ENCODE measurements around the gene MVK.

MVK gene

DNA sequence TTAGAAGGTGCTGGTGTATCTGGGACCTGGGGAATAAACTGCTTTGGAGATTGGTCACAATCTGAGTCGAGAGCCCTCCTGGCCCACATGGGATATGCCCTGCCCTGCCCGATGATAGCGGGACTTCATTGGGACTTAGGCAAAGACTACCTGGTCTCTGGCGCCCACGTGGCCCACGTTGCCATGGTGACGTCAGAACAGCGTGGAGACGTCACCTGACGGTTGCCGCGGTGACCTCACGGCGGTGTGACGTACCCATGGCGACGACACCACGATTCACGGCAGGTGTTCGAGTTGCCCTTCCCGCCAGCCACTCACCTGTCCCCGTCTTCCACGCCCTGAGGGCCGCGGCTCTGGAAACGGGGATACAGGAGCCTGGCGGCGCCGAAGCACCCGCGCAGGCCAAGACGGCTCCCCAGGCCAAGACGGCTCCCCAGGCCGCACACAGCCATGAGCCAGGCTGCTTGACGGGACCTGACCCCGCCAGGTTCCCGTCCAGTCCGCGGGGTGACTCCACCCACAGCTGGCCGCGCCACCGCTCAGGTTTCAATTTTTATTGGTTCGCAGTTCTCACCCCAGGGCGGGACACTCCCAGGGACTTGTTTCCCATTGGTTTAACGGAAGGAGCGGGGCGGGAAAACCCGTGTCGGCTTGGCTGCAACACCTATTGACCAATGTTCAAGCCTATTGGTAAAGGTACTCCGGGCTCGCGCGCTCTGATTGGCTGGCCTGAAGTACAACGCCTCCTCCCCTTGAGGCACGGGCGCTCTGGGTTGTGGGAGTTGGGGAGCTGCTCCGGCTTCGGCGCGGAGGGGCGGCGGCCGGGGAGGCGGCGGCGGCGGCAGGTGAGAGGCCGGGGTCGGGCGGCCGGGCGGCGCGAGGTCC lies at the start of gene MVK, which contains the start of gene MMAB:
Gene MVK, plus strand, starts transcription at position 766 of the 885 bp plus-strand sequence. CDS start 1,029 bp downstream, outside the sequence.
Gene MMAB, minus strand, starts transcription at position 476 of the 885 bp plus-strand sequence. Its CDS starts 24 bp downstream, at position 452.
- DNase-seq (ENCODE audit: low read depth in 1 of 2, low spot score in 1 of 2): peak; percentile 94 to 95

DNA sequence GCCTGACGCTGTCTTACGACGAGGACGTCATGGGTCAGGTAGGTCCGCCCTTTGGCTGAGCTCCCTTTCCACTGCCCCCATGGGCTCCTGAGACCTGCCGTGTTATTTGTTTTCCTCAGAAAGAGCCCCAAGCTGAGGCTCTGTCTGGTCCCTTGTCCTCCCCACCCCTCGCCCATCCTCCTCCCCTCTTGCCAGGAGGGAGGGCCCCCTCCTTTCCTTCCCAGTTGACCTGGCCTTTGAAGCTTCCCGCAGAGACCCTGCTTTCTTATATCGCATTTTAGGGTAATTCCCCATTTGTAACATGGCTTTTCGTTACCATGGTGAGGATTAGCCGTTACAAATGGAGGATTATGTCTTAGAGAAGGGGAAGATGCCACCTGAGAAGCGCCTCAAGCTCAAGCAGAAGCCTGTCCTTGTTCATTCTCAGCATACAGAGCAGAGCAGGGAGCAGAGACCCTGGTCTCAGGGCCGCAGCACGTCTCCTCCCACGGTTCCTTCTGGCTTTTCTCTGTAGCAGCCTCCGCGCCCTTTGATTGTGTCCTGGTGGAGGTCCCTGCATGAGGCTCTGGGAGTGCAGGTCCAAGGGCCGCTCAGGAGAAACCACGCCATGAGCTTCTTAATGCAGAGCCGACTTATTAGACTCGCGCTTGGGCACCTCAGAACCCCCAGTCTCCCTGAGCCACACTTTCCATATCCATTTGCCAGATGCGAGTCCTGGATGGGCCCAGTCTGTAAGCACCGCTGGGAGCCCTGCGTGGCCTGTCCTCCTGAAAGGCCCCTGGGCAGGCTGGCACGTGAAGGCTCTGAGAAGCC lies 48.9 kb upstream of the MVK start:
- no peak for DNase-seq (ENCODE audit: low read depth in 1 of 2, low spot score in 1 of 2)

DNA sequence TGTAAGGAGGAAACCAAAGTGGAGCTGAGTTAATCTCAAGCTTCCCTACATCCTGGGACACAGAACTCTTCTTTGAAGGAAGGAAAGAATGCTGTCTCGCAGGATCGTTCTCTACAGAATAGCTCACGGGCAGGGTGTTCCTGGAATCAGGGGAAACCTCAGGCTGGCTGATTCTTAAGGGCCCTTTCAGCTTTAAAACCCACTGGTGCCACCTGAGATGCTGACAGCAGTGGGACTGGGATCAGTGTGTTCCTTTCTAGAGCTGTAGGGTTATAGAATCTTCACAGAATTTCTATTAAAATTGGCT lies 48.4 kb upstream of the MVK start:
- DNase-seq (ENCODE audit: low read depth in 1 of 2, low spot score in 1 of 2): no peak

DNA sequence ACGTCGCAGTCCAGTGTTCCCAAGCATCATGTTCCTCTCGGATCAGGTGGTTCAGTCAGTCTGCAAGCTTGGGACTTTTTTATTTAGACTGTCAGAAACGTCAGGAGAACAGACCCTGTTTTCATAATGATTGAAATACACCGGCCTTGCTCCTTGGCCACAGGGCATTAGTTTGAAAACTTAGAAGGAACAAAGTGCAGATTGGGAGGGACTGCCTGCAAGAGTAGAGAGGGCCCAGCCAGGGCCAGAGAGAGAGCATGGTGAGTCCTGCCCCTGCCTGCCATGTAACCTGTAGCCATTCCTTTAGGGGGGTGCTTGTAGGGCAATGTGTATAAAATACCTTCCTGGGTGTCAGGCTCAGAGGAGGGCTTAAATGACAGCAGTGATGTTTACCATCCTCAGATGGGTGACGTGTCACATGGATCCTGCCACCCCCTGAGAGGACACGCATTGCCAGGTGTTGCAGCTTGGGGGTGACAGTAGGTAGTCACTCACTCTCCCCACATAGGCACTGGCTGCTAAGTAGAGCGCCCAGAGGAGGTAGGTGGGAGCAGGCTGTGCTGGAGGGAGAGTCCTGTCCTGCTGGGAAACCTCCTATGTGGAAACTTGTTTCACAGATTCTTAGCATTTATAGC lies 46.0 kb upstream of the MVK start:
- DNase-seq (ENCODE audit: low read depth in 1 of 2, low spot score in 1 of 2): no peak

DNA sequence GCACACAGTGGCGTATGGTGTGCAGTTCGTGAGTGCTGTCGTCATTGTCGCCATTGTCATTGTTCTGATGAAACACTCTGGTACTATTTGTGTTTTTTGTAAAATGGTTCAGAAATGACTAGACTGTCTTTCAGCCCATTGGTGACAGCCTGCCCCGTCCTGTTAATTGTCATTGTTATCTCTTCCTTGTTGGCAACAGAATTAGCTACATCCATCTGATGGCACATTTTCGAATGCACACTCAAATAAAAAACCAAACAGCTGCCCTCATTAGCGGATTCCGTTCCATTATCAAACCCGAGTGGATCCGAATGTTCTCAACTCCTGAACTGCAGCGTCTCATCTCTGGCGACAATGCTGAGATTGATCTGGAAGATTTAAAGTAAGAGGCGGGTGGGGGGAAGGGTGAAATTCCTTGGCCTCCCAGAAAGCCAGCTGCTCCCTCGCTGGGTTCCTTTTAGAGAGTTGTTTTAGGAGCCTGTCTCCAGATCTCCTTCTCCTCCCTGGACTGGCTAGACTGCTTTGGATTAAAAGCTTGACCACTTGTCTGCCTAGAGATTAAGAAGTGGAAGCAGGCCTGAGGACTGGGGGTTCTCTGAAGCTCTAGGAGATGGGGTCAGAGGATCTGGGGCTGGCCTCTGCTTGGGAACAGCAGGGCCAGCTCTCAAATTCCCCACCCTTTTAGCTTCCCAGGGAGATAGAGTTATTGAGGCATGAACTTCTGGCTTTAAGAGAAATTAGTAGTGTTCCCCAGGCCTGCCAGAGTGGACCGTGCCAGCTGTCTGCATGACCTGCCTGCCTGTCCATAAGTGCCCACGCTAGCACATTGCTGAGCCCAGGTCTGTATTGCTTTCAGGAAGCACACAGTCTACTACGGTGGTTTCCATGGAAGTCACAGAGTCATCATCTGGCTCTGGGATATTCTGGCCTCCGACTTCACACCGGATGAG lies 43.6 kb upstream of the MVK start:
- DNase-seq (ENCODE audit: low read depth in 1 of 2, low spot score in 1 of 2): no peak

DNA sequence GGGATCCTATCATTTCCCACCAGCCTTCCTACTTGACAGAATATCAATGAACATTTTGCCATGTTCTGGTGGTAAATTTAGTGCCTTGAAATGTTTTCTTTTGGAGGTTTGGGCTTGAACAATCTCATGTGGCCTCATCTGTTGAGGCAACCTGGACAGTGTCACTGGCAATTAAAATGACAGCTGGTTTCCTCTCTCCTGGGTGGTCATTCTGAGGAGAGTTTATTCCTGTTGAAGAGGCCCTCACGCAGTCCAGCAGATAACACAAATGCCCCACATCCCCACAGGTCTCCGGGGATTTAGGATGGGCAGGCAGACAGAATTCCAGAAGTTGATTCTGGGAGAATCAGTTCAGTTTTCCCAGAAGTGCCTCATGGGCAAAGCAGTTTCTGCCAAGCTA lies 42.2 kb upstream of the MVK start:
- no peak for DNase-seq (ENCODE audit: low read depth in 1 of 2, low spot score in 1 of 2)

DNA sequence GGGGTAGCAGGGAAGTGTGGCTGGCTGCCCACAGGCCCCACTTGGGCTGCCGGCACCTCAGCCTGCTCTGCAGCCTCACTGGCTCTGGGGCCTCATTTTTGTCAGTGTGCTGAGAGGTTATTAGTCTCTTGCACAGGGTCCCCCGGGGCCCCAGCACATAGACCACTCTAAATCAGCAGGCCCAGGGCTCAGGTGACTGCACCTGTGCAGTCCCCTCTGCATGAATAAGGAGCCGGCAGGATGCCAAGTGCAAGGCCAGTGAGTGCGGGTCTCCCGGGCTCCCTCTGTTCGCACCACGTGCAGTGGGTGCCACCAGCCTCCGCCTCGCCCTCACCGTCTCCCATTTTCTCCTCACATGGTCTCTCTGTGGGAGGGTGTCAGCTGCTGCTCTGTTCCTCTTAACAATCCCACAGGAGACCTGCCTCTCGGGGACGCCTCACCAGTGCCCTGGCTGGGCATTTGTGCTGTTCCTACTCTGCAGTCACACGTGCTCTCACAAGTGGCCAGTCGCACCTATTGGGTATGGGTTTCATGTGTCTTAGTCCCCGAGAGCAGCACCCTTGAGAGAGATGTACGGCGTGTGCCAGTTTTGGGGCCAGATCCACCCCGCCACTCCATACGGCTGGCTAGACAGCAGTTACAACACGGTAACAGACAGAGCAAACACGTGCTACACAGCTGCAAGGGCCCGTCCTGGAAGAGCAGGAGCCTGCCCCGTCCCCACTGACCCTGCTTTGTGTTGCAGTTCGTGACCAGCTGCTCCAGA lies 40.7 kb upstream of the MVK start:
- no peak for DNase-seq (ENCODE audit: low read depth in 1 of 2, low spot score in 1 of 2)

DNA sequence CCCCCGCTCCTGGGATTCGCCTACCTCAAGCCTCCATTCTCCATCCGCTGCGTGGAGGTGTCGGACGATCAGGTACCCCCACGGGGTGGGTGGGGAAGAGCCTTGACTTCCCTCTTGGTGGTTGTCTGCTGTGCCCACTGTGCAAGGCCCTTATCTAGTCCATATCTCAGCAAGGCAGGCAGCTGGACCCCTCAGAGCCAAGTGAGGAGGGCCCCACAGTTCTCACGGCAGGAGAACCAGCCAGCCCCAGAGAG lies 40.2 kb upstream of the MVK start:
- no peak for DNase-seq (ENCODE audit: low read depth in 1 of 2, low spot score in 1 of 2)

DNA sequence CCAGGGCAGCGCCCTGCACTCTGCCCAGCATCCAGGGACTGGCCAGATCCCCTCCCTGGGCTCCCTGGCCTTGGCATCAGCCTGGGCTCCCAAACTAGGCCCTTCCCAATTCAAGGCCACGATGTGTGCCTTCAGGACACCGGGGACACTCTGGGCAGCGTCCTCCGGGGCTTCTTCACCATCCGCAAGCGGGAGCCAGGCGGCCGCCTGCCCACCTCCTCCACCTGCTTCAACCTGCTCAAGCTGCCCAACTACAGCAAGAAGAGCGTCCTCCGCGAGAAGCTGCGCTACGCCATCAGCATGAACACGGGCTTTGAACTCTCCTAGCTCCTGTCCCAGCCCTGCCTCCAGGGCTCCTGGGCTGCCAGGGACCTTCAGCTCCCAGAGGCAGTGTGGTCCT lies 39.1 kb upstream of the MVK start:
- no peak for DNase-seq (ENCODE audit: low read depth in 1 of 2, low spot score in 1 of 2)

DNA sequence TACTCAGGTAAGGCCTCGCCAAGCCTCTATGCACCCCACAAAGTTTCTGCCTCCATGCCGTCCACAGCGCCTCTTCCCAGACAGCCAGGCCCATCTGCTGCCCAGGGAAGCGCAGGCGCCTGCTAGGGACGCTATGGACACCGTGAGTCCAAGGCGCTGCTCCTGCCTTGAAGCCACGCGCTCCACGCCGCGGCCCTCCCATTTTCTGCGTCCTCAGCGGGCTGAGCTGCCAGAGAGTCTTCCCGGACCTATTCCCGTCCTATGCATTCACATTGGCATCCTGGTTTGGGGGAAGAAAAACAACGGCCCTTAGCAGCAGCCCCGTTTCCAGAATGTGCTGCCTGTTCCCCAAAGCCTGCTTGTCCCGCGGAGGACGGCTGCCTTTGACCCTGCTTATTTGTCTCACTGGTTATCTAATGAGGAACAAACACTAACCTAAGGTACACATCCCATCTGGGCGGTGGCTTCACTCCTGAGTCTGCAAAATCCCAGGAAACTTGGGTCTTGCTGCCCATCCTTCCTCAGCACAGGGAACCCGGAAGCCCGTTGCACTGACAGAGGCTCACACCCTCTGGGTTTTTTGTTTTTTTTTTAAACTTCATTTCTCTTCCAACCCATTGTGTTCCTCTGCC lies 38.2 kb upstream of the MVK start:
- DNase-seq (ENCODE audit: low read depth in 1 of 2, low spot score in 1 of 2): no peak

DNA sequence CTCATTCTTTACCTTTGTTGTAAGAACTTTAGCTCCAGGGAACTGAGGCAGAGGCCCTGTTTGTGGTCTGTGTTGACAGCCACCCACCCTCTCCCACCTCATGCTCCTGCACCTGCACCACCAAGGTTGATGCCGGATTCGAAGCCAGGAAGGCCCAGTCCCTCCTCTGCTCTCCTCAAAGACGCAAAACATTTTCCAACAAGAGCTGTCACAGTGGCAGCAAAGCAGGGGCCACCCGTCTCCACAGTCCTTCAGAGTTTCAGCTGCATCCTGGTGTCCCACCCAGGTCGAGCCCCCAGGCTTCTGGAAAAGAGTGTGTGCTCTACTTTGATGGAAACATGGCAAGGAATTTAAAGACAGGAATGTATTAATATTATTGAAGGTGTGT lies 37.7 kb upstream of the MVK start:
- no peak for DNase-seq (ENCODE audit: low read depth in 1 of 2, low spot score in 1 of 2)

DNA sequence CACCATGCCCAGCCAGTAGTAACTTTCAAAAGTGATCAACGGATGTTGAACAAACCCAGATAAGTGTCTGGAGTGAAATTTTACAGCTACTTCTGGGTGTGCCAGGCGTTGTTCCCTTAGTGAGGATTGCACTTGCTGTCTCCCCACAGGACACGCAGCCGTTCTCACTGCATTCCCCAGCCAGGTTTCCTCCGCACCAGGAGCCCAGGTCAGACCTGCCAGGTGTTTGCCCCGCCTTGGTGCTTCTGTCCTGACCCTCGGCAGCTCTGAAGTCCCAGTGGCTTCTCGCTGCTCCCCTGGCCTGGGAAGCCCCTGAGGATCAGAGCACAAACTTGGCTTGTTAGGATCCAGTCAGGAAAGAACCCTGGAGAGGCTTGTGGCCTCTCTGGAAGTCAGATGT lies 36.5 kb upstream of the MVK start:
- DNase-seq (ENCODE audit: low read depth in 1 of 2, low spot score in 1 of 2): no peak

DNA sequence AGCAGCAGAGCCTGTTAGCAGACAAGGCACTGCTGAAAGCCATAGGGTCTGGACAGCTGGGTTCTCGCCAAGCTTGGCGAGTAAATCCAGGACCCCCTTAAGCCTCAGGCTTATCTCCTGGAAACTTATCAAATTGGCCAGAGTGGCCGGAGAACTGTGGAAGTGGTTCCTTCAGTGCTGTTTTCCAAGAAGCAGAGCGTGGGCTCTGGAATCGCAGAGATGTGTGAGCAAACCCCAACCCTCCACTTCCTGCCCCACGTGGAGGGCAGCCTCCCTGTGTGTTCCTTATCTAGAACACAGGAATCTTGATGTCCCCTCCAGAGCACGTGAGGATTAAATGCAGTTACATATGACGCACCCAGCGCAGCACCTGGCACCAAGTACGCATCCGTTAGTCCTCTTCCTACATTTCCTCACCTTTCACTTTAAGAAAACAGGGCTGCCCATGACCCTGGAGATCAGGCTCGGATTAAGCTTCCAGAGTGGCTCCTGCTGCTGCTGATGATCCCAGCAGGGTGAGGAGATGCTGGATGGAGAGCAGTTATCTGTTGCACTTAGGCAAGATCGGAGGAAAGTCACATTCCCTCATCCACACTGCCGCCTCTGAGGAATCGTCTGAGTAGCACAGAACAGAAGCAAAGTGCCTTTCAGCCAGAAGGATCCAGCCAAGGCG lies 35.3 kb upstream of the MVK start:
- DNase-seq (ENCODE audit: low read depth in 1 of 2, low spot score in 1 of 2): no peak

DNA sequence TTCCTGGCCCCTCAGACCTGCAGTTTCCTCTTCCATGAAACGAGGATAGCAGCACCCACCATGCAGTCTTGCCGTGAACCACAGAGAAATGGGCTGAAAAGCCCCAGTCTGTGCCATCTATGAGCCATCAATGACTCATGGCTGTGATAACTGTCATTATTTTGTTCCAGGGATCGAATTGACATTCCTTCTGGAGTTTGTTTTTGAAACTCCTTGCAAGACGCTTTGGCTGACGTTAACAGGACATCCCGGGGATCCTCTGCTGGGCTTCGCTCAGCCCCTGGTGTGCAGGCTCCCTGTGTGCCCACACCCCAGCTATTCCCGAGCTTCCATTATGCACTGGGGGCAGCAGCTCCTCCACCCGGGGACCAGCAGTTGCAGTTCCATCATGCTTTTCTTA lies 34.1 kb upstream of the MVK start:
- DNase-seq (ENCODE audit: low read depth in 1 of 2, low spot score in 1 of 2): no peak

DNA sequence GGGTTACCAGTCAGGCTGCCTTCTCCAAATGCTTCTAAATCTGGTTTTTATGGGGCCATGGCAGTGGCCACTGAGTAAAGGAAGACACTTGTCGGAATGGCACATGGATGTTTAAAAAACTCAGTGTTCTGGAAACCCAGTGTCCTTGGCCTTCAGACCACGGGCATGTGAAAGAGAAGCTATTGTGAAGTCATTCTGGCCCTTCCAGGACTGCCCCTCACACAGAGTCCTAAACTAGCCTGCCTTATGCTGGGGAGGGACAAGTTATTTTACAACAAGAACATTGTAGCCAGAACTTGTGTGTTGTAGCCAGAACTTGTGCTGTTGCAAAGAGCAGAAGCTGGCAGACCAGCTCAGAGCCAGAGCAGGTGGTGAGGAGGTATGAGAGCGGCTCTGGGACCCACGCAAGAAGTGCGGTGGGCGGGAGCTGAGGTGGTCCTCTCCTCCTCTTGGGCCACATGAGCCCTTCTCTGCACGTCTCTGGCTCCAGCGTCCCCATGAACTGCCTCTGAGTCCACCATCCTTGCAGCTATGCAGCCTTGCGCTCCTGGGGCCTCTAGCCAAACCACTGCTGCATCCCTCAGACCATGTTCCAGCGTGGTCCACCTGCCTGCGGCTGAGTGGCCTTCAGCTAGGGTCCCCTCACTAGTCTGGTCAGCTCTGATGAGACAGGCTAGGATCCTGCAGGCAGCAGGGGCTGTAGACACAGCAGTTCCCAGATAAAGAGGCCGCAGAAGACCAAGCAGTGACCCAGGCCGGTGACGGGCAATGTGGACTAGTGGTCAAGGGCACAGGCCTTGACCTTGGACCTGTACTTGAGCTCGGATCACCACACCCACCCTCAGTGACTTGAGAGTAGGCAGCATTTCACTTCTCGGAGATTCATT lies 32.8 kb upstream of the MVK start:
- DNase-seq (ENCODE audit: low read depth in 1 of 2, low spot score in 1 of 2): no peak

DNA sequence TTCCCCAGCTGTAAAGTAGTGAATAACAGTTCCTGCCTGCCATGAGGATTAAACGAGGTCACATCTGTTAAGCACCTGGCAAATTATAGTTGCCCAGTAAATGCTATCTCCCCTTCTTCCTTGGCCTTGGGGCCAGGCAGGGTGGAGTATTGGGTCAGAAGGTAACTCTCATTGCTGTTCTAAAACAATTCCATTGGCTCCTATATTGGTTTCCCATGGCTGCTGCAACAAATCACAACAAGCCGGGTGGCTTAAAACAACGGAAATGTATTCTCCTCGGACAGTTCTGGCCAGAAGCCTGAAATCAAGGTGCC lies 32.2 kb upstream of the MVK start:
- DNase-seq (ENCODE audit: low read depth in 1 of 2, low spot score in 1 of 2): no peak

DNA sequence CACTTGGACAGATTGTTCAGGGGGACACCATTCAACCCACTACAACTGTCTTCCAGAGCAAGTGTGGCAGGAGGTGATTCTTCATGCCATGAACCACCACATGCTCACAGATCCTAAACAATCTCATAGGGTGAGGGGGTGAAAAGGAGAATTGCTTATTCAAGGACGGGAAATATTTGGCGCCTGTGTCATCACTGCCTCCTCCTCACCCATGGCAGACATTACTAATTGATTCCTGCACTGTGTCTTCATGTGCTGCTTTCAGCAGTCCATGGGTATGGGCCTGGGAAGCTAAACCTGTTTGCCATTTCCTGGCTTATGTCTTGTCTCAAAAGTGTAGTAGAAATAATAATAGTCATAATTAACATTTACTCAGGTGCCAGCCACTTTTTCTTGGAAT lies 31.6 kb upstream of the MVK start:
- no peak for DNase-seq (ENCODE audit: low read depth in 1 of 2, low spot score in 1 of 2)

DNA sequence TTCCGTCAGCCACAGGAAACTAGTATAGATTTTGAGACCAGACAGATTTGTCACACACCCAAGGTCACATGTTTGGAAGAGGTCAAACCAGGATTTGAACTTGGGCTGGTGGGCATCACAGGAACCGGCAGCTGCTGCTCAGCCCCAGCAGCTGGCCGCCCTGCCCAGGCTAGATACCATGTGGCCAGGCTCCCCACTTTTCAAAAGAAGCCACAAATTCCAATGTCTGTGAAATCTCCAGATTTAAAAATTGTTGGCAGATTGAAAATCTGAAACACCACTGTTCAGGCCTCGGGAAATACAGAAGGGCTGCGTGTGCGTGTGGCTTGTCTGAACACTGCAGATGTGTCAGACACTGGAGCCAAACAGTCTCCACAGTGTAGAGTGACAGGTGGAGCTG lies 30.7 kb upstream of the MVK start:
- DNase-seq (ENCODE audit: low read depth in 1 of 2, low spot score in 1 of 2): no peak
